Activated CD4-positive, alpha-beta T cell treated with anti-CD3 and anti-CD28 coated beads, Interleukin-2, amount 50 U/mL, for 48 hours (primary cell): ENCODE data around the gene ZNF454.

Experiments
- DNase-seq, 2 experiments: peaks; one replicate each; pipeline ENCODE4 v3.0.0-alpha.2; 2020

ZNF454 gene

DNA sequence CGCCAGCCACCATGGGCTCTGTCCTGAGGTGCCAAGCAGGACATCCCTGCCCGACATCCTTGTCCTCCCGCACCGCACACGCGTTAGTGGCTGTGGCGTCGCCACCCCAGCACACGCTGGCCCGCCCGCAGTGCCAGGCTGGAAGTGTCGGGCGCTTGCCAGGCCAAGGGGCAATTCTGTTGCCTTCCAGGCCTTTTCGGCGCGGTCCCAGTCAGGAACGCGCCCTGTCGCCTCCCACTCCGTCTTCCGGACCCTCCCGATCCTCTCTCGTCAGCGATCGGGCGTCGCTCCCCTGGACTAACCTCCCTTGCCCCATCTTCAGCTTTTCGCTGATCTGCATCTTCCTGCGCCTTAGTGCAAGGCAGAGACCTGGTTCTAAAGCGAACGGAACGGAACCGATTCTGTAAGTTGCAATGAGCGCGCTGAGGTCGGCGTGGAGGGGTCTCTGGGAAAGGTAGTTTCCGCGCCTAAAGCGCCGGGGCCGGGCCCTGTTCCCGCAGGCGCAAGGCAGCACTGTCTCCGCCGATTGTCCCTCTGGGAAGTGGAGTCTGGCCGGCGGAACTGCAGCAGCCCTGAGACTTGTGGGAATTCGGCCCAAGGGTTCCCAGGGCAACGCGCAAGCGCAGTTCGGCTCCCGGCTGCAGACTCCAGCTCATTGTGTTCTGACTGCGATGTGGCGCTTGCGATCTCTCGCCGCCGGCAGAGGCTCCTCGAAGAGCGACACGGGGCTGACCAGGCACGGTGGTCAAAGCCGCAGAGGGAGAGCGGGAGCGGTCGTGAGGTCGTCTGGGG lies at the start of gene ZNF454:
Gene ZNF454, plus strand, starts transcription at position 630 of the 792 bp plus-strand sequence. CDS start 1,594 bp downstream, outside the sequence.
- no peak for DNase-seq

DNA sequence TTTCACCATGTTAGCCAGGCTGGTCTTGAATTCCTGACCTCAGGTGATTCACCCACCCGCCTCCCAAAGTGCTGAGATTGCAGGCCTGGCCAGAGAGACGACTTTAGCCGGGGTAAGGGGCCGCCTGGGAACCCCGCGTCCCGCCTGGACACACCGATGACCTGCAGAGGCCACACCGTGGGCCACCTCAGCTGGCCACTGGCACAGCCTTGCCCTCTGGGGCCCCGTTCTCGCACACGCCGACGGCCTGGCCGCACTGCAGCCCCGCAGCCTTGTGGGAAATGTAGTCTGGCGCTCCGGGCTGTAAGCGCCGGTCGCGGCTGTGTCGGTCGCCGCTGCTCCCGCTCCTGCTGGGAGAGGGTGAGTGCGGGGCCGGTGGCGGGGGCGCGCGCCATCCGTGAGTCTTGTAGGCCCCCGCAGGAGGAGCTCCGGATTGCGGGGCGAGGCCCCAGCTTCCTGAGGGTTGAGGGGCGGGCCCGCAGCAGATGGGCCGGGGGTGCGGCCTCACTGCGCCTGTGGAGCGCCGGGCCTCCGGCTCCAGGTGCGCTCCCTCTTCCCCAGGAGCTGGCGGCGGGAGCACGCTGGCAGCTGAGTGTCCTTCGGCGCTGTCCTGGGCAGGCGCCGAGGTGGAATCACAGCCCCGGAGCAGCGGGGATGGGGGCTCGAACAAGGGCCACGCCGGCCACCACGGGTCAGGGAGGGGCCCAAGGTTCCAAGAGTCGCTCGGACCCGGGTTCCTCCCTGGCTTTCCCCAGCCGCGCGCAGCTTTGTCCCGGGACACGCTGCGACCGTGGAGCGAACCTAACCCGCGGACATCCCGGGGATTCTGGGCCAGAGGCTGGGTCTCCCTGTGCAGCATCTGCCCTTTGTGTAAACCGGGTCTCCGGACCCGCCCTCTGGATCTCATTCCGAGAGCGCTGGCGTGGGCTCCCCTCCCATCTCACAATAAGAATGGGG lies 45.1 kb upstream of the ZNF454 start, which contains the start of gene ZFP2:
Gene ZFP2, plus strand, starts transcription at position 299 of the 957 bp plus-strand sequence. CDS start 35,401 bp downstream, outside the sequence.
- DNase-seq: peak; percentile 34 to 42

DNA sequence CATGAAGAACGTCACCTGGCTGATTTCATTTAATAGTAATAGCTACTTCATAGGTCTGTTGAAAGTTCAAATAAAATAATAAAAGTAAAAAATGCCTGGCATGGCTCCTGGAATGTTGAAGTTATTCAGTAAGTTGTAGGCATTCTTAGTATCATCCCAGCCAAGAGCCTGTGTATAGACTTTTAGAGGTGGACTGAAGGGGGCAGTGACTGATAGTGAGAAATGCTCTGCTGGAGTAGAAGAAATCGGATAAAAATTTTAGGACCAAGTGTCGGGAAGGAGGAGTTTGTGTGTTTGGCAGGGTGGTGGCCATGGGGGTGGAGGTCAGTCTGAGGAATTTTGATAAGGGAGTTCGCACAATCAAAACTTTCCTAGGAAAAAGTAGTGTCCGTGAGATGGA lies 41.7 kb upstream of the ZNF454 start:
- DNase-seq: no peak

- no peak for DNase-seq
Observed at GRCh38 chr5:178902849-178903248, 38.1 kb upstream of the ZNF454 start.

GRCh38 chr5:178931846-178932760 lies 8.9 kb upstream of the ZNF454 start:
- no peak for DNase-seq

GRCh38 chr5:178941361-178941760 lies 363 bp downstream of the ZNF454 start:
- DNase-seq: no peak

- no peak for DNase-seq
Observed at GRCh38 chr5:178965465-178966055, 24.6 kb downstream of the ZNF454 start.

- DNase-seq: no peak
Observed at GRCh38 chr5:178981381-178981780, 40.4 kb downstream of the ZNF454 start.

GRCh38 chr5:178982941-178983340 lies 41.9 kb downstream of the ZNF454 start:
- DNase-seq: no peak

GRCh38 chr5:178983728-178984127 lies 42.7 kb downstream of the ZNF454 start:
- no peak for DNase-seq

DNA sequence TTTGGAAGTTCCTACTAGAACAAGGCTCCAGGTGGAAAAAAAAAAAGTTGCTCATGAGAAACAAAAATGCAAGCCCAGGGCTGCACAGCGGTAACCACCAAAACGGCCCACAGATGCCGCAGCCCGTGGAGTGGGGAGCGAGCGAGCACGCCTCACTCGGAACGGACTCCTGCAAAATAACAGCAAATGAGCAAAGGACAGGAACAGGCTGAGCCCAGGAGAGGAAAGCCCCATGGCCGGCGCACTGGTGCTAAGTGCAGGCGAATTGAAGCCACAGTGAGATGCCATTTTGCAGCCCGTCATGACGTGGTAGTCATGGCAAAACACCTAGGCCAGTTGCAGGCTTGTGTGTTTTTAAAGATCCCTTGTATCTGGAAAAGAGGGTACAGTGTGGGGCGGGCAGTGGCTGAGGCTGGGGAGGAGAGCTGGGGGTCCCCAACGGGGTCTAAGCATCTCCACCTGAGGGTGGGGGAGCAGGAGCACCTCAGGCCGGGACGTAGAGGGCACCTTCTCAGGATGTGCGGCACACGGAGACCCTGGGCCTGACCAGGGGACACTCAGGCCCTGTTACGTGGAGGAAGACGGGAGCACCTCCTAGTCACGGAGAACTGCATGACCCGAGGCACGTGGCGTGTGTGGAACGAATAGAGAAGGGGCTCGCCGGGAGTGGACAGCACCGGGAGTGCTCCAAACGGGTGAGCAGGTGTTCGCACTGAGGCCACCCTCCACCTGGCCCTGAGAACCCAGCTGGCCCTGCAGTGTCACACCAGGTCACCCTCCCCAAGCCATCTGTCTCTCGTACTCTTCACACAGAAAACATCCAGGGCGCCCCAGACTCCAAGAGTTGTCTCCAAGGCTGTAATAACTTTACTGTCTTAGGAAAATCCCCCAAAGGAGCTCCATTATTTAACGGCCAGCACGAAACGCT lies 43.4 kb downstream of the ZNF454 start:
- DNase-seq: no peak

GRCh38 chr5:178986326-178986960 lies 45.4 kb downstream of the ZNF454 start:
- no peak for DNase-seq

- no peak for DNase-seq
Observed at GRCh38 chr5:178988436-178989220, 47.6 kb downstream of the ZNF454 start.

DNA sequence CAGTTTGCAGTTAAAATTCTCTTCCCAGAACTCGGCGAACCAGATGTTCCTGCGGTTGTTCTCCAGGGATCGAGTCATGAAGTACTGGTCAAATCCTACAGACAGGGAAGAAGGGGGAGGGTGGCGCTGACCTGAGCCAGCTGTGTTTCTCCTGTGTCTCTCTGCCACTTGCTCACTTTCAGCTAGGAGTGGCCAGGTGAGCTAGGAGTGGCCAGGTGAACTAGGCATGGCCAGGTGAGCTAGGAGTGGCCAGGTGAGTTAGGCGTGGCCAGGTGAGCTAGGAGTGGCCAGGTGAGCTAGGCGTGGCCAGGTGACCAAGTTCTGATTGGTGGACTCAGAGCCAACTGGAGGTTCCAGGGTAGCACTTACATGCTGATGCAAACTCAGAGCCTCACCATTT lies 48.3 kb downstream of the ZNF454 start:
- no peak for DNase-seq

- no peak for DNase-seq
Observed at GRCh38 chr5:178990491-178990890, 49.5 kb downstream of the ZNF454 start.

GRCh38 chr5:178991190-178992145 lies 50.5 kb downstream of the ZNF454 start:
- DNase-seq: no peak

DNA sequence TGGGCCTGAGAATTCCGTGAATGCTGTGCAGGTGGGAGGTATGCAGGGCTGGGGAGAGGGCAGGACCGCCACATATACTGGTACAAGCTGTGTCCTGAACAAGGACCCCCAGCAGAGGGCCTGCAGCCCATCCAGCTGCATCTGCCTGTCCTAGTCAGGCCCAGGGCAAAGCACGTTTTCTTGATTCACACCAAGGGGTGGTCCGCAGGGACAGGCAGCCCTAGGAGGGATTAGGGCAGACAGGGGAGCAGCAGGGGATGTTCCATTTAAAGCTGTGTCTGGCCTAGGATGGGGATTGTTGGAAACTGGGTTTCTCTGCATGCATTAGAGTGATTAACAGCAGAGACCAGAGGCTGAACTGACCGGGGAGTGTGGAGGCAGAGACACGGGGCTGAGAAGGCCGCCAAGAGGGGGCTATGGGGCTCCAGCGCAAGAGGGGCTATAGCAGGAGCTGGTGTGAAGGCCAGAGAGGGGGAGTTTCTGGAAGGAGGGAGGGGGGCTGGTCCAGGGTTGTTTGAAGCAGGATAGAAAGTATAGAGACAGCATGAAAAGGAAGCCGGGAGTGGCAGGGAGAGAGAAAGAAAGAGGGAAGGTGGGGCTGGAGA lies 51.4 kb downstream of the ZNF454 start:
- DNase-seq: no peak

DNA sequence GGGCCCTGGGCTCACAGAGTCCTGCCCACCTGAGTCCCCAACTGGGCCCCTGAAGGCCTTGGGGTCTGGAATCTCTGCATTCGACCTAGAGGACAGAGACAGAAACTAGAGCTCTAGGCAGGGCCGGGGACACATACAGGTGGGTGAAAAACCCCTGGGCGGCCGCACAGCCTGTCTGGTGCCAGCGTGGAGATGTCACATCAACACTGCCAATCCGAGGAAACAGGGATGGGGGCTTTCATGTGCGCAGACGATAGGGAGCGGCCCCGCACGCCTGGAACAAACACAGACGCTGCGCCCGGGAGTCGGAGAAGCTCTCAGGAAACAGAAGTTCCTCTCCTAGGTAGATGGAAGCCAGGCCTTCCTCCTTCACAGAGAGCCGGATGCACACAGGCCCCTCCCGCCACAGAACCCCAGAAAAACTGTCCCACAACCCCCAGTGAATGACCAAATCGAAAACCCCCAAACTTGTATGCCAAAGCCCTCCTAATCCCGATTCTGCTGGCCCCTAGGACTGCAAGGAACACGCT lies 52.3 kb downstream of the ZNF454 start:
- DNase-seq: no peak
